NCI-H1105 treated with DMSO at 0.1 percent for 48 hours (cell line): ENCODE data around the gene HNRNPH3.

Experiments used
- DNase-seq: peaks from one replicate; lab custom pipeline; 2025; lab: John Stamatoyannopoulos, UW

HNRNPH3 gene

GRCh38 chr10:68332259-68333057 lies 594 bp downstream of the HNRNPH3 start, which contains the start of gene PBLD:
Gene PBLD (minus strand): TSS chr10:68332928. CDS start chr10:68306844, 26,084 bp downstream.
- peak; percentile 58 for DNase-seq

- DNase-seq, result no peak
Measured at GRCh38 chr10:68333058-68333395, 1.2 kb downstream of the HNRNPH3 start.

DNA sequence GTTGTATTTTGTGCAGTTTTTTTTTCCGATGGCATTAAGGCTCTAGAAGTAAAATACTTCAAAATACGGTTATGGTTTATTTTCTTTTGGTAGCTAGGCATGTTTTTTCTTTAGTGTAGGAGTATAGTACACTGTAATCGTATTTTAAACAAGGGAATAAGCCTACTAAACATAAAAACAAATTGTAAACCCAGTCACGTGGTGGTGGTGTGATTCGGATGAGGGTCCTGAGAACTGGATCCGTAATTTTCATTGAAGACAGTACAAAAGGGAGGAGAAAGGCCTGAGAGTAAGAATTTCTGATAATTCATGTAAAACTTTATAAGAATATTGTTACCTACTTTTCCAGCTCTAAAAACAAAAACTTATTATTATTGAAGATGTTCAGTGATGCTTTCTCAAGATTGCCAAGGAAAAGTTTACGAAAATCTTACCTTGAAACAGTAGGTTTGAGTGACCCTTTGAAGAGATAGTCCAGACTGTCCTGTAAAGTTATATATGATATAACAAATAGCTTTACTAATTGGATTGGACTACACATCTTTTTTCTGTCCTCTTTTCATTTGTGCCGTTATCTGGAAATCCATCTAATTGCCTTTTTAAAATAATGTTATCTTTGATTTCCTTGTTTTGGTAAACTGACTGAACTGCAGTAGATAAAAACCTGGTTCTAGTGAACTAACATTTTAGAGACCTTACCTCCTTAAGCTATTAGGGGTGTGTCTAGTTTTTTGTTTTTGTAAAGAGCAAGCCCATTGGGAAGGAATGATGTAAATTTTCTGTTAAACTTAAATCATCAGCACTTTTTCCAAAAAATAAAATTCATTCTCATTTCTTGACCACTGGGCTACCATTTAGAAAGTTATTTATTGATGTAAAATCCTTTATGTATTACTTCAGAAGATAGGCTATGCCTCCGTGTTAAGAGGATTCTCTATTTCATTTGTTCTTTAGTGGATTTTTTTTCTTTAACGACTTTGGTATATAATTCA lies 1.9 kb downstream of the HNRNPH3 start:
- no peak for DNase-seq

DNA sequence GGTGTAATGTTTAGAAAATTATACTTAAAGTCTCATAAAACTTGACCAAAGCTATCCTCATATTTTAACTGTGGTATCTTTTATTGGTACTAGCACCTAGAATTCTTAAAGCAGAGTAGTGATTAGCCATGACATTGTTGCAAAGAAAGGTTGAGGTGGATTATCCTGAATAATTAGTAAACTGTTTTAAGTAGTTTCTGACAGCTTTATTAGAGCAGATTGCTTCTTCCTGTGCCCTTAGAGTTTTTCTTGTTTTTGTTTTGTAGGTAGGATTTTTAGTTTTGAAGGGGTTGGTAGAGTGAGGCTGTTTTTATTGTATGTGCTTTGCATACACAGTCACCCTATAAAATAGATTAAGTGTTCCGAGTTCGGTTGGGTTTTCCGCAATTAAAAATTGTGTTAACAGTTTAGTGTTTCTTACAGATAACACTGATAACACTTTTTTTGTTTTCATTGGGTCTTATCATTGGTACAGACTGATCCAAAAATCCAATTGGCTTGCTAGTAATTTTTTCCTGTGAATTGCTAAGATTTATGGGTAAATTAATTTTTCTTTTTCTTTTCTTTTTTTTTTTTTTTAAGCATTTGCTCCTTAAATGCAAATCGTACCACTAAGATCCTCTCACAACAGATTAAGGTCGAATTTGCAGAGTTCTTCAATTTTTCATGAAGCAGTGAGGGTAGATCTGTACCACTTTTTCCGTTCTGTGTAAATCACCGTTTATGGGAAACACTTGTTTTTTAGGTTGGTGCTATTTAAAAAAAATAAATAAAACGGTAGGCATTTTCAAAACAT lies 3.0 kb downstream of the HNRNPH3 start:
- DNase-seq, result no peak

GRCh38 chr10:68336754-68337351 lies 5.0 kb downstream of the HNRNPH3 start:
- no peak for DNase-seq

DNA sequence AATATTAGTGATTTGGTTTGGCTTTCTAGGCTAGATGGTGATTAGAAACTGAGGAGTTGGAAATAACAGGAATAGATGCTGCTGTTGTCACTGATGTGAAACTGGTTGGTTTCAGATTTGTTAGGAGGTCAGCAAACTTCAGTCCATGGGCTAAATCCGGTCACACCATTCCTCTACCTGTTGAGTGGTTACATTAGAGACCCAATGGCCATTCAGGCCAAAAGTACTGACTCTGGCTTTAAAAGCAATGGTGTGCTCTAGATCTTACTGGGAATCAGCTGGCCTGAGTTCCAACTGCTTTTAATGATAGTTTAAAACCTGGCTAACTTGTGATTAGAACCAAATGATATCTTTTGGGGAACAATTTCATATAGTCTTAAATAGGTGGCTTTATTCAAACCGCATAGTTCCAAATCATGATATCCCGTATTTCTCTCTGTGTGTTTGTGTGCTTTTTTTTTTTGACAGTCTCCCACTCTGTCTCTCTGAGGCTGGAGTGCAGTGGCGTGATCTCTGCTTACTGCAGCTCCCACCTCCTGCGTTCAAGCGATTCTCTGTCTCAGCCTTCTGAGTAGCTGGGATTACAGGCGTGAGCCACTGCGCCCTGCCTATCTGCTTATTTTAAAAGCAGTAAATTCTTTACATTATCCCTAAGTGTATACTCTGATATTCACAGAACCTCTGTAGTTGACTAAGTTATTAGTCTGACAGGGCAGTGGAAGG lies 8.7 kb downstream of the HNRNPH3 start:
- DNase-seq, result no peak

DNA sequence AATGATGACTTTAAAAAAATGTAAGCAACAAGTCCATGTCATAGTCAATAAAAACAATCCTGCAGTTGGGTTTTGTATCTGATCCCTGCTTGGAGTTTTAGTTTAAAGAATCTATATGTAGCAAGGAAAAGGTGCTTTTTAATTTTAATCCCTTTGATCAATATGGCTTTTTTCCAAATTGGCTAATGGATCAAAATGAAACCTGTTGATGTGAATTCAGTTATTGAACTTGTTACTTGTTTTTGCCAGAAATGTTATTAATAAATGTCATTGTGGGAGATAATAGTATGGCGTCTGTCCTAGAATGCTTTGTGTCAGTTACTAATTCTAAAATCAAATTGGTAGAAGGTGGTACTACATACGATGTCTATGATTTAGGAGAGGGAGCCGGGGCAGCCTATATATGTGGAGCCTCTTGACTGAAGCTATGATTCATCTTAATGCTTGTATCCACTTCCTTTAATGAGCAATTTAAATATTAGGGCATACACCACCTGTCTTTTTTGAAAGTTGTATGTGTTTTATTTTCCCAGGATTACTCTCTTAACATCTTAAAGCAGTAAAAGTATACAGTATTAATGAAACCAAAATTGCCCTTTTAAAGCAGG lies 11.1 kb downstream of the HNRNPH3 start:
- no peak for DNase-seq

GRCh38 chr10:68345621-68346020 lies 13.8 kb downstream of the HNRNPH3 start:
- DNase-seq, result no peak

DNA sequence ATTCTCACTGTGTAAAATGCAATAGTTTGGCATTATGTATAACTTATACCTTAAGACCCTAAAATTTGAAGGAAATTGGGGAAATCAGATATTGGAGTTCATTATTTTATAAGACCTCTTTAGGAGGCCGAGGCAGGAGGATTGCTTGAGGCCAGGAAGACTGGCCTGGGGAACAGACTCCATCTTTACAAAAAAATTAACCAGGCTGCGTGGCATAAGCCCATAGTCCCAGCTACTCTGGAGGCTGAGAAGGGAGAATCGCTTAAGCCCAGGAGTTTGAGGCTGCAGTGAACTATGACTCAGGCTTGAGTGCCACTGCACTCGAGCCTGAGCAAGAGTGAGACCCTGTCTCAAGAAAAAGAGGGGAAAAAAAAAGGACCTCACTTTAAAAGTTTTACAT lies 14.9 kb downstream of the HNRNPH3 start:
- DNase-seq, result no peak

DNA sequence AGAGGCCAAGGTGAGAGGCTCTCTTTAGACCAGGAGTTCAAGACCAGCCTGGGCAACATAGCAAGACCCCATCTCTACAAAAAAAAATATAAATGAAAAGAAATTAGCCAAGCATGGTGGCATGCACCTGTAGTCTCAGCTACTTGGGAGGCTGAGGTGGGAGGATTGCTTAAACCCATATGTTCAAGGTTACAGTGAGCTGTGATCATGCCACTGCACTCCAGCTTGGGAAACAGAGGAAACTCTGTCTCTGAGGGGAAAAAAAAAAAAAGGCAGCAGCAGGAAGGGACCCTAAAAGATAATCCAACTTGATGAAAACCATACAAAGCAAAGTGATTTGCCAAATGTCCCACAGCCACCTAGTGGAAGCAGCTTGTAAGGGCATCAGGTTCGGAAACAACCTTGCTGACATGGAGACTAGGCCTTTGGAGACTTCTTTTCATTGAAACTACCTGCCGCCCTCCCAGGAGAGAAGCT lies 16.4 kb downstream of the HNRNPH3 start:
- peak; percentile 9 for DNase-seq

GRCh38 chr10:68353537-68353936 lies 21.7 kb downstream of the HNRNPH3 start:
- no peak for DNase-seq

GRCh38 chr10:68359189-68359588 lies 27.3 kb downstream of the HNRNPH3 start:
- no peak for DNase-seq

DNA sequence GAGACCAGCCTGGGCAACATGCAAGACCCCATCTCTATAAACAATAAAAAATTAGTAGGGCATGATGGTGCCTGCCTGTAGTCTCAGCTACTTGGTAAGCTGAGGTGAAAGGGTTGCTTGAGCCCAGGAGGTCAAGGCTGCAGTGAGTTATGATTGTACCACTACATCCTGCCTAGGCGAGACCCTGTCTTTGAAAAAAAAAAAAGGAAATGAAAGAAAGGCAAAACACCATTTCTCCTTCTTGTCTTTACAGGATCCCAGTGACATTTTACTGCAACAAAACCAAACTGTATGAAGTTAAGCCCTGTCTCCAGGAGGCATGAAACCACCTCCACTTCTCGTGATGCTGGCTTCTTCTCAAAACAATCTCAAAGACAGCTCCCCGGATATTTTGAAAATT lies 30.7 kb downstream of the HNRNPH3 start:
- DNase-seq, result no peak

DNA sequence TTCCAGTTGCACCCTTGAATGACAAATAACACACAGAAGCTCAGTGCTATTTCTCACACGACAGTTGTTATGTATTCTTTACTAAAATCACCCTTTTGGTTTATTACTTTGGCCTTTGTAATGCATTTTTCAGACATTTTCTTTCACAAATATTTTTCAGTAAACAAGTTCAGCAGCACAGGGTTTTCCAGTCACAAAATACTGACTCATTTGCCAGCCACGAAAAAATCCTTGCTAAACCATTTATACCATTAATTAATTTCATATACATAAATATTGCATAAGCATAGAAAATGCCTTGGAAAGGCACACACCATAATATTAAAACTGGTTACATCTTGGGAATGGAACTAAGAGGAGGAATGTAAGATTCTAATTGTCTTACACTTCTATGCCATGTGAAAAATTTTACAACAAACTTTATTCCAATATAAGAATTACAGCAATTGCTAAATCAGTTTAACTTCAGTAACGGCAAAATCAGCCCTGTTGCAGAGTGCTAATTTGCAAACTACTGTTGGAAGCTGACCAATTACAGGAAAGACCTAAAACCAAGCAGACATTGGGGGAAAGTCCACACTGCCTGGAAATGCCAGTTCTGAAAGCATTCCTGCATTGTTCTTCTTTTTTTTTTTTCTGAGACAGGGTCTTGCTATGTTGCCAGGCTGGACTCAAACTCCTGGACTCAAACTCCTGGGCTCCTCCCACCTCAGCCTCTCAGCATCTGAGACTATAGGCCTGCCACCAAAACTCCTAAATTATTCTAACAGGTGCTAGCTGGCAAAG lies 32.4 kb downstream of the HNRNPH3 start:
- DNase-seq, result no peak

DNA sequence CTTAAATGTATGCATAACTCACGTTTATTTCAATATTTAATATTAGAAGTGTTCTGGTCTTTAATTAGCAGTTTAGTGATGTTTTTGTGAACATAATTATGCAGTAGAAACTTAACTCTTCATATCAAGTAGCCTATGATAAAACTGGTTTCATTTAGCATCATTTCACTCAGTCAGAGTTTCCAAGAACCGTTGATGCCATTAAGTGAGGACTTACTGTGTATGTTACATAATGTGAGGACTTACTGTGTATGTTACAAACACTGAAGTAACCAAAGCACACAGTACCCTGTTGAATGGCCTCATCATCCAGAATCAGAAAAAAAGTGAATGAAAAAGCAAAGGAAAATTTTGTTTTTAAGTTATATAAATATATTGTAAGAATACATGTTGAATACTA lies 33.7 kb downstream of the HNRNPH3 start:
- no peak for DNase-seq

- no peak for DNase-seq
Measured at GRCh38 chr10:68366600-68366999, 34.7 kb downstream of the HNRNPH3 start.

DNA sequence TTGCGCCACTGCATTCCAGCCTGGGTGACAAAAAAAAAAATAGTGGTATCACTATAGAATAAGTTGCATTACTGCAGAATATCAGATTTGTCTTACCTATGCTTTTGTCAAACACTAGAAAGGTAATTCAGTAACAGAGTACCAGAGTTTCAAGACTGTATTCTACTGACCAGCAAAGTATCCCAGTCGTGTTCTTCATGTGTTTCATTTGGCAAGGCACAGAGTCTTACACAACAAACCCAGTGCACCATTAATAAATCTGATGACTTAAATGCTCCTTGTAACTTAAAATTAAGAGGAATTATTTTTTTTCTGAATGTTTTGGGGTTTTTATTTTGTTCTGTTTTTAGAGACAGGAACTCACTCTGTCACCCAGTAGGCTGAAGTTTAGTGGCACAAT lies 35.3 kb downstream of the HNRNPH3 start:
- no peak for DNase-seq

- DNase-seq, result no peak
Measured at GRCh38 chr10:68371604-68372003, 39.7 kb downstream of the HNRNPH3 start.

DNA sequence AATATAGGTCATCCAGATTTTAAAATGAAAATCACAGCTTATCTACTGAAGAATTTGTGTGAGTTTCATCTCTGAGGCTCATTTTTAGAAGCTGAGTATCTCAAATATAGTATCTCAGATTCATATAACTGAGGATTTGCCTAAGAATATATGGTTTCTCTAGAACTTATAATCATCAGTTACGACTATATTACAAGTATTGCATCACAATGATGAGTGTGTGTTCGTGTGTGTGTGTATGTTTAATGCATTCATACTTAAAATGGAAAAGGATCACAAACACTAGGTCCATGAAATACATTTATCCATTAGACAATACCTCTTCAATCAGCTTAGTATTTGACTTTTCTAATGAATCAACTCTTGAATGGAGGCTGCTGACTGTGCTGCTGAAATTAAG lies 53.9 kb downstream of the HNRNPH3 start:
- DNase-seq, result no peak
